ENCODE measurements around the gene CNGA3. TPM values are rescaled to one million over a fixed set of nuclear protein-coding genes. Genes with fewer than 3 reads are reported as not detected.
"Not testable (repeated sequence)": the region's sequence is repeated elsewhere in the genome, so short reads cannot be mapped to it uniquely, and the experiment has no call there.

Gene CNGA3
- polyA plus RNA-seq: 1 to 10 TPM in 1 of 4 donors, under 1 TPM in 2, not detected in 1; 0.22 to 1.5 (median 0.30) TPM
- long read RNA-seq, donor 1: 0 reads
- long read RNA-seq, donor 2: 0 reads
- long read RNA-seq, donor 3: 0 reads
- long read RNA-seq, donor 4: 0 reads
- long read RNA-seq, donor 5: 0 reads
- long read RNA-seq, donor 6: 0 reads
- long read RNA-seq, donor 7: 0 reads
- long read RNA-seq, donor 8: 0 reads
- long read RNA-seq, donor 9: 0 reads
- long read RNA-seq, donor 10: 0 reads

- DNase-seq: peak in 1 of 2 donors; percentile 52
- no peak for FAIRE-seq
- no peak within 1 kb of the TSS for H3K27ac ChIP-seq (ENCODE audit: low read depth in 1 of 3, low read length in 2 of 3)
- WGBS, 3 donors: 4 to 13% (median 11%) methylated on average over 61 to 72 of the region's 72 CpGs
- no peaks in the 10 kb centered on the region for H3K36me3 ChIP-seq (ENCODE audit: control insufficient read depth in 3 of 3, insufficient read depth in 2 of 3, low read depth in 1 of 3, low read length in 3 of 3)
- peaks cover 2 to 50% (median 44%) of the 10 kb centered on the region in 3 donors for H3K27me3 ChIP-seq (ENCODE audit: control insufficient read depth in 3 of 3, insufficient read depth in 3 of 3, low read length in 3 of 3)
- peaks cover 0 to 5% (median 2%) of the 10 kb centered on the region in 3 donors for H3K4me1 ChIP-seq (ENCODE audit: control insufficient read depth in 3 of 3, insufficient read depth in 2 of 3, low read depth in 1 of 3, low read length in 2 of 3)
- peak within 1 kb of the TSS in 1 of 3 donors; percentile 13 for H3K4me3 ChIP-seq (ENCODE audit: low read depth in 1 of 3, low read length in 3 of 3)
- H3K9me3 ChIP-seq (ENCODE audit: control insufficient read depth in 2 of 2, insufficient read depth in 1 of 2, low read depth in 1 of 2, low read length in 1 of 2): peaks cover 0 to 4% of the 10 kb centered on the region in 2 donors
Observed at GRCh38 chr2:98346311-98347236, at the start of gene CNGA3. Gene CNGA3 (plus strand): TSS chr2:98346456. CDS start chr2:98369976, 23,520 bp downstream.

DNA sequence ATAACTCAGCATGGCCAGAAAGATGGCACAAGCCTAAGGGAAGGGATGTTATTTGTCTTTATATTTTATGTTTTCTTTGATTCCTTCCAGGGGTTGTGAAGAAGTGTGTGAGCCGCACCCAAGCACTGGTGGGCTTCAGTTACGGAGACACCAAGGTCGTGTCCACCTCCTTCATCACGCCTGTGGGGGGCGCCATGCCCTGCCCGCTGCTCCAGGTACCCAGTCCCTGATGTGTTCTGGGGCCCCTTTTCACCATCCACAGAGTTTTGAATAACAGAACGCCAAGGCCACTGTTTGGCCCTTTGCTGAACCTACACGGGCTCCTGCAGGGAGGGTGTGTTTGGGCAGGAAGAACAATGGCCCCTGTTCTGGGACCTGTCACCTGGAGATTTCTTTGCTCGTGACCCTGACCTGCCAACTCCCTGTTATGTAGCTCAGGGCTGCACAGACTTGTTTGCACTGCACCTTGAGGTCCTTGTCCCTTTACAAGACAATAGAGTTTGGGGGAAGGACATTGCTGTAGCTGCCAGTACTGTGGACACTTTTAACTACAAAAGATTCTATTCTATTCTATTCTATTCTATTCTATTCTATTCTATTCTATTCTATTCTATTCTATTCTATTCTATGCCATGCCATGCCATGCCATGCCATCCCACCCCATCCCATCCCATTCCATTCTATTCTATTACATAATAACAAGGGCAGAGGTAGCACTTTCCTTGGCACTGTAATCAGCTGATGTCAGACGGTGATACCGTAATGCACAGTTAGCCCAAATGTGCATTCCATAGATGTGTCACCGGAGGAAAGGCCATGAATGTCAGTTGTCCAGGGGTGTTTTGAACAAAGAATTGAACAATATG, 48.2 kb upstream of the CNGA3 start:
- H3K36me3 ChIP-seq (ENCODE audit: control insufficient read depth in 3 of 3, insufficient read depth in 2 of 3, low read depth in 1 of 3, low read length in 3 of 3): no peaks in the 10 kb centered on the region
- peaks cover 0 to 2% (median 0%) of the 10 kb centered on the region in 3 donors for H3K4me1 ChIP-seq (ENCODE audit: control insufficient read depth in 3 of 3, insufficient read depth in 2 of 3, low read depth in 1 of 3, low read length in 2 of 3)
- WGBS, 3 donors: 58 to 72% (median 65%) methylated on average over 12 of the region's 12 CpGs
- DNase-seq: peak in 1 of 2 donors; percentile 13
- H3K9me3 ChIP-seq (ENCODE audit: control insufficient read depth in 2 of 2, insufficient read depth in 1 of 2, low read depth in 1 of 2, low read length in 1 of 2): no peaks in the 10 kb centered on the region
- no peak for FAIRE-seq
- H3K27ac ChIP-seq (ENCODE audit: low read depth in 1 of 3, low read length in 2 of 3): no peak overlapping the region
- no peak overlapping the region for H3K4me3 ChIP-seq (ENCODE audit: low read depth in 1 of 3, low read length in 3 of 3)
- no peaks in the 10 kb centered on the region for H3K27me3 ChIP-seq (ENCODE audit: control insufficient read depth in 3 of 3, insufficient read depth in 3 of 3, low read length in 3 of 3)

- Histone ChIP-seq H3K9me3 (ENCODE audit: control insufficient read depth in 2 of 2, insufficient read depth in 1 of 2, low read depth in 1 of 2, low read length in 1 of 2) (no peaks in the 10 kb centered on the region), H3K4me1 (ENCODE audit: control insufficient read depth in 3 of 3, insufficient read depth in 2 of 3, low read depth in 1 of 3, low read length in 2 of 3) (peaks cover 0 to 2% (median 0%) of the 10 kb centered on the region in 3 donors), H3K36me3 (ENCODE audit: control insufficient read depth in 3 of 3, insufficient read depth in 2 of 3, low read depth in 1 of 3, low read length in 3 of 3) (no peaks in the 10 kb centered on the region), H3K27me3 (ENCODE audit: control insufficient read depth in 3 of 3, insufficient read depth in 3 of 3, low read length in 3 of 3) (no peaks in the 10 kb centered on the region), H3K4me3 (ENCODE audit: low read depth in 1 of 3, low read length in 3 of 3) (no peak overlapping the region), H3K27ac (ENCODE audit: low read depth in 1 of 3, low read length in 2 of 3) (no peak overlapping the region)
- DNase-seq (peak in 1 of 2 donors; percentile 53), FAIRE-seq (no peak)
- WGBS, 3 donors: 28 to 50% (median 37%) methylated on average over 6 of the region's 6 CpGs
Observed at GRCh38 chr2:98298683-98299164, 47.5 kb upstream of the CNGA3 start.

- DNase-seq (peak; percentile 4 to 59), FAIRE-seq (no peak)
- Histone ChIP-seq H3K36me3 (ENCODE audit: control insufficient read depth in 3 of 3, insufficient read depth in 2 of 3, low read depth in 1 of 3, low read length in 3 of 3) (no peaks in the 10 kb centered on the region), H3K4me3 (ENCODE audit: low read depth in 1 of 3, low read length in 3 of 3) (no peak overlapping the region), H3K27me3 (ENCODE audit: control insufficient read depth in 3 of 3, insufficient read depth in 3 of 3, low read length in 3 of 3) (no peaks in the 10 kb centered on the region), H3K4me1 (ENCODE audit: control insufficient read depth in 3 of 3, insufficient read depth in 2 of 3, low read depth in 1 of 3, low read length in 2 of 3) (peaks cover 0 to 2% (median 0%) of the 10 kb centered on the region in 3 donors), H3K9me3 (ENCODE audit: control insufficient read depth in 2 of 2, insufficient read depth in 1 of 2, low read depth in 1 of 2, low read length in 1 of 2) (no peaks in the 10 kb centered on the region), H3K27ac (ENCODE audit: low read depth in 1 of 3, low read length in 2 of 3) (peak overlapping the region in 1 of 3 donors; percentile 4)
- WGBS, 3 donors: 46 to 62% (median 56%) methylated on average over 8 of the region's 8 CpGs
Observed at GRCh38 chr2:98299211-98299905, 46.9 kb upstream of the CNGA3 start.

DNA sequence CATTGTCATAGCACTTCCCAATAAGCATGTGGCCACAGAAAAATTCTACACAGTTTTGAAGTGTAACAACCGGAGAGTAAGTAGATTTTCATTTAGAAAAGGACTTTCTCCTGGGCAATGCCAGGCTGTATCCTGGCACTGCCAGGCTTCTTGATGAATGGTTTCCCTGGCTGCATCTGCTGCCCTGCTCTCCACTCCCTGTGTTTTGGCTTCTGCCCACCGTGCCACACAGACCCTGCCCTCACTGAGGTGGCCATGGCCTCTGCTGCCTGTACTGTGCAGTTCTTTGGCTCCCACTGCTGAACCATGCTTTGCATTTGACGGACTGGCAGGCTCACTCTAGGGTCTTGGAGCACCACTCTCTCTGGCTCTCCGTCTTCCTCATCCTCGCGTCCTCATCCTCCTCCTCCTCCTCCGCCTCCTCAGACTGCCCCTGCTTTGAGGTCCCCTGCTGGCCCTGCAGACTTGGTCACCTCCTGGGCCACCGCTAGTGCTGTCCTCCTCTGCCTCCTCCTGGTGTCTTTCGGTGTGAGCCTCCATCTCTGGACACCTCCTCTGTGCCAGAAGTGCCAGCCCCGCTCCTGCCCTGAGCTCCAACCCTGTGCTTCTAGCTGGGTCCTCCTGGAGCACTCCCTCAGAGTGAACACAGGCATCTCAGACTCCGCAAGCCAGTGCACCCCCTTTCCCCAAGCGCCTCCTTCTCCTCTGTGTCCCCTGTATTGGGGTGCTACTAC, 45.9 kb upstream of the CNGA3 start:
- H3K4me1 ChIP-seq (ENCODE audit: control insufficient read depth in 3 of 3, insufficient read depth in 2 of 3, low read depth in 1 of 3, low read length in 2 of 3): peaks cover 0 to 2% (median 0%) of the 10 kb centered on the region in 3 donors
- H3K4me3 ChIP-seq (ENCODE audit: low read depth in 1 of 3, low read length in 3 of 3): no peak overlapping the region
- no peaks in the 10 kb centered on the region for H3K36me3 ChIP-seq (ENCODE audit: control insufficient read depth in 3 of 3, insufficient read depth in 2 of 3, low read depth in 1 of 3, low read length in 3 of 3)
- 88 to 91% (median 88%) methylated on average over 12 of the region's 12 CpGs for WGBS, 3 donors
- no peak for FAIRE-seq
- H3K27me3 ChIP-seq (ENCODE audit: control insufficient read depth in 3 of 3, insufficient read depth in 3 of 3, low read length in 3 of 3): peaks cover 0 to 2% (median 0%) of the 10 kb centered on the region in 3 donors
- H3K27ac ChIP-seq (ENCODE audit: low read depth in 1 of 3, low read length in 2 of 3): no peak overlapping the region
- no peak for DNase-seq
- no peaks in the 10 kb centered on the region for H3K9me3 ChIP-seq (ENCODE audit: control insufficient read depth in 2 of 2, insufficient read depth in 1 of 2, low read depth in 1 of 2, low read length in 1 of 2)

DNA sequence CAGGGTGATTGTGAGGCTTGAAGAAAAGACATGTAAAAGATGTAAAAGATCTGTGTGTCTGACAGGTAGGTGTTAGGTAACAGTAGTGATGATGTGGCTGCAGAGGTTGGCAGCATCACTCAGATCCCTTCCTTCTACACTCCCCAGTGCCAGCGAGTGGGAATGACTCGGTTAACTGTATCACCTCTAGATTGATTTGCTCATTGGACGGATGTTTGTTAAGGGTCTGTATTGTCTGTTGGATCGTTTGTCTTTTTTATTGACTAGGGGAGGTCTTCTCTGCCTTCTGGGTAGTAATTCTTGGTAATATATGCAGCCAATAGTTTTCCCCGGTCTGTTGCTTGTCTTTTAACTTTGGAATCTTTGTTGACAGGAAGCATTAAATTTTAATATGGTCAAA, 44.8 kb upstream of the CNGA3 start:
- 66 to 71% (median 68%) methylated on average over 5 of the region's 5 CpGs for WGBS, 3 donors
- Histone ChIP-seq H3K27me3 (ENCODE audit: control insufficient read depth in 3 of 3, insufficient read depth in 3 of 3, low read length in 3 of 3) (peaks cover 0 to 5% (median 0%) of the 10 kb centered on the region in 3 donors), H3K4me3 (ENCODE audit: low read depth in 1 of 3, low read length in 3 of 3) (no peak overlapping the region), H3K4me1 (ENCODE audit: control insufficient read depth in 3 of 3, insufficient read depth in 2 of 3, low read depth in 1 of 3, low read length in 2 of 3) (peaks cover 0 to 2% (median 0%) of the 10 kb centered on the region in 3 donors), H3K36me3 (ENCODE audit: control insufficient read depth in 3 of 3, insufficient read depth in 2 of 3, low read depth in 1 of 3, low read length in 3 of 3) (no peaks in the 10 kb centered on the region), H3K9me3 (ENCODE audit: control insufficient read depth in 2 of 2, insufficient read depth in 1 of 2, low read depth in 1 of 2, low read length in 1 of 2) (no peaks in the 10 kb centered on the region), H3K27ac (ENCODE audit: low read depth in 1 of 3, low read length in 2 of 3) (no peak overlapping the region)
- no peak for FAIRE-seq
- no peak for DNase-seq

GRCh38 chr2:98307131-98307696, 39.0 kb upstream of the CNGA3 start:
- 68 to 78% (median 69%) methylated on average over 9 of the region's 9 CpGs for WGBS, 3 donors
- not testable (repeated sequence) for H3K27ac ChIP-seq (ENCODE audit: low read depth in 1 of 3, low read length in 2 of 3); DNase-seq

More at GRCh38 chr2:98307131-98307696, 39.0 kb upstream of the CNGA3 start:
- FAIRE-seq; H3K4me3 ChIP-seq (ENCODE audit: low read depth in 1 of 3, low read length in 3 of 3); H3K36me3 ChIP-seq (ENCODE audit: control insufficient read depth in 3 of 3, insufficient read depth in 2 of 3, low read depth in 1 of 3, low read length in 3 of 3); H3K27me3 ChIP-seq (ENCODE audit: control insufficient read depth in 3 of 3, insufficient read depth in 3 of 3, low read length in 3 of 3); H3K4me1 ChIP-seq (ENCODE audit: control insufficient read depth in 3 of 3, insufficient read depth in 2 of 3, low read depth in 1 of 3, low read length in 2 of 3); H3K9me3 ChIP-seq (ENCODE audit: control insufficient read depth in 2 of 2, insufficient read depth in 1 of 2, low read depth in 1 of 2, low read length in 1 of 2): not testable (repeated sequence)

Measured in small intestine (tissue), 16 donors.